Common myeloid progenitor, CD34-positive (primary cell): ENCODE data around the gene NDC1.
A peak's percentile ranks its signal among the peaks of the same experiment; 100 is the strongest.

ENCODE experiments used
- CTCF ChIA-PET: fragments of 350-600 bp; sonication (Branson Sonifier 250); formaldehyde crosslinking; loops from one replicate; lab custom pipeline; 2021; ENCODE audit warnings: antibody characterized with exemption; lab: Charles Lee
- POLR2A ChIA-PET: fragments of 350-600 bp; sonication (Branson Sonifier 250); formaldehyde crosslinking; loops from one replicate; lab custom pipeline; 2021; ENCODE audit warnings: antibody characterized with exemption; lab: Charles Lee
- DNase-seq, 3 donors: peaks; one replicate each; pipeline versions ENCODE4 v3.0.0 to v3.0.0-alpha.2; 2013
- H3K27ac ChIP-seq, 2 experiments: 1 replicate in 1 of 2; 2 replicates in 1 of 2; pipeline ENCODE4 v1.7.0; 2013; ENCODE audit warnings: inconsistent platforms in 2 of 2, low read length in 2 of 2, mild to moderate bottlenecking in 2 of 2, low read depth in 1 of 2, moderate library complexity in 1 of 2; ENCODE audit not compliant: severe bottlenecking in 2 of 2, insufficient read depth in 1 of 2, poor library complexity in 1 of 2
- H3K27me3 ChIP-seq, 5 experiments: replicated peaks in 2 of 5; 1 replicate in 3 of 5; 2 replicates in 2 of 5; pipeline versions ENCODE4 v1.6.1 to v1.7.0; 2013; ENCODE audit warnings: low read length in 4 of 5, mild to moderate bottlenecking in 2 of 5, moderate library complexity in 2 of 5, inconsistent platforms in 1 of 5; ENCODE audit not compliant: insufficient read depth in 5 of 5, control insufficient read depth in 4 of 5
- H3K36me3 ChIP-seq, 4 experiments: 1 replicate in 2 of 4; 2 replicates in 2 of 4; pipeline versions ENCODE4 v1.6.1 to v1.7.0; 2013; ENCODE audit warnings: low read length in 3 of 4, control low read depth in 1 of 4, mild to moderate bottlenecking in 1 of 4; ENCODE audit not compliant: control insufficient read depth in 4 of 4, insufficient read depth in 4 of 4
- H3K4me1 ChIP-seq, 4 experiments: 1 replicate in 3 of 4; 2 replicates in 1 of 4; pipeline versions ENCODE4 v1.6.1 to v1.7.1; 2013; ENCODE audit warnings: low read length in 3 of 4, mild to moderate bottlenecking in 3 of 4, control low read depth in 1 of 4, inconsistent platforms in 1 of 4, moderate library complexity in 1 of 4; ENCODE audit not compliant: control insufficient read depth in 4 of 4, insufficient read depth in 4 of 4; ENCODE audit errors: control extremely low read depth in 1 of 4
- H3K4me3 ChIP-seq, 7 experiments: 1 replicate in 4 of 7; 2 replicates in 3 of 7; pipeline versions ENCODE4 v1.5.1 to v1.7.0; 2013; ENCODE audit warnings: mild to moderate bottlenecking in 7 of 7, low read length in 6 of 7, moderate library complexity in 6 of 7, inconsistent platforms in 2 of 7, low read depth in 2 of 7, control low read depth in 1 of 7; ENCODE audit not compliant: insufficient read depth in 4 of 7, control insufficient read depth in 1 of 7; ENCODE audit errors: extremely low read depth in 1 of 7
- H3K9me3 ChIP-seq, 5 experiments: 1 replicate in 4 of 5; 2 replicates in 1 of 5; pipeline versions ENCODE4 v1.6.1 to v1.7.1; 2013; ENCODE audit warnings: low read length in 4 of 5, mild to moderate bottlenecking in 2 of 5, inconsistent platforms in 1 of 5, low read depth in 1 of 5, moderate library complexity in 1 of 5; ENCODE audit not compliant: control insufficient read depth in 4 of 5, insufficient read depth in 2 of 5; ENCODE audit errors: control extremely low read depth in 1 of 5
- WGBS: methylation state at CpG from one replicate; pipeline ENCODE4 v1.1.5; 2013; ENCODE audit not compliant: insufficient coverage; 5-methylcytosine and 5-hydroxymethylcytosine counted together

NDC1 gene

DNA sequence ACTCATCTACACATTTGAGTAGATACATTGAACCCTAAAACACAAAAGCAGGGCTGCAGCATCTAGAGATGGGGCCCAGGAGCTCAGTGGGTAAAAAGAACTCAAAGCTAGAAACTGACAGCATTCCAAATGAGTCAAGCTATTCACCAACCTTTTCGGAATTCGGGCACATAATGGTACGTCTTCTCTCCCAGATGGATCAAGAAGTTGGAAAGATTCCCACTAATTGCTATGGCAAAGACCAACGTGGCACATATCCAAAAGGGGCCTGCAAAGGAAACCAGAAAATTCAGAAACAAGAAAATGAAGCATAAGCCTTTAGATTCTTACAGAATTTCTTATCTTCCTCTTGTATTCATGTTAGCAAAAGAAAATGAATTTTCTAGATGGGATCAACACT, 33.1 kb upstream of the NDC1 start:
- no peak for DNase-seq
- H3K36me3 ChIP-seq = peaks cover 7 to 38% (median 24%) of the 10 kb centered on the region in 4 experiments
- no peaks in the 10 kb centered on the region for H3K27me3 ChIP-seq
- POLR2A ChIA-PET = no interaction called here
- no peak overlapping the region for H3K27ac ChIP-seq
- H3K4me1 ChIP-seq = peaks cover 0 to 6% (median 4%) of the 10 kb centered on the region in 4 experiments
- H3K4me3 ChIP-seq = no peak overlapping the region
- WGBS = 100% methylated on average over 4 of the region's 4 CpGs
- no peaks in the 10 kb centered on the region for H3K9me3 ChIP-seq
- CTCF ChIA-PET = interaction anchor here (0.6 to 8.1 kb wide), 6 partner anchors 7 to 88 kb away, joined by 3 to 84 read pairs (median 13); no protein-coding TSS in a partner anchor

- H3K4me3 ChIP-seq = no peak overlapping the region
- ChIA-PET CTCF (interaction anchor here (1.0 to 8.1 kb wide), 8 partner anchors 9 to 96 kb away, joined by 3 to 84 read pairs (median 8); no protein-coding TSS in a partner anchor), POLR2A (no interaction called here)
- H3K36me3 ChIP-seq = peaks cover 7 to 37% (median 22%) of the 10 kb centered on the region in 4 experiments
- H3K4me1 ChIP-seq = peaks cover 0 to 6% (median 4%) of the 10 kb centered on the region in 4 experiments
- no peaks in the 10 kb centered on the region for H3K9me3 ChIP-seq
- 67% methylated on average over 9 of the region's 11 CpGs for WGBS
- no peaks in the 10 kb centered on the region for H3K27me3 ChIP-seq
- H3K27ac ChIP-seq = no peak overlapping the region
- peak; percentile 48 to 86 (median 82) for DNase-seq
These were observed 31.5 kb upstream of the NDC1 start for GRCh38 chr1:53869454-53870117.

DNA sequence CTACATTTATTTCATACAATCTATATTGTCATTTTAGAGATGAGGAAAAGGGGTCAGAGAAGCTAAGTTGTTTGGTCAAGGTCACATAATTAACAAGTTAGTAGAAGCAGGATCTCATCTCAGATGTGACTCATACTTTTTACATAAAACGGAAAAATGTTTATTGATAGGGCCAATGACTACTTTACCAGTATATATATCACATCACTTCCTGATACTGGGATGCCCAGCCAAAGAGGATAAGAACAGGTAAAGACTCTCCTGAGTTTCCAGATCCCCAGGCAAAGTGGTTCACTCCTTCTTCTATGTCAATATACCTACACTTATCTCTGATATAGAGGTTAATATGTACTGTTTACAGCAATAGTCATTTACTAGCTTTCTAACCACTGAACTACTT, 30.5 kb upstream of the NDC1 start:
- ChIA-PET POLR2A (interaction anchor here (0.5 kb wide), 1 partner anchor 514 kb away, joined by 3 read pairs; no protein-coding TSS in a partner anchor), CTCF (interaction anchor here (0.6 to 8.1 kb wide), 9 partner anchors 9 to 91 kb away, joined by 3 to 84 read pairs (median 5); partner anchors contain the start of gene IFT25)
- H3K4me1 ChIP-seq = peaks cover 0 to 6% (median 4%) of the 10 kb centered on the region in 4 experiments
- peaks cover 7 to 36% (median 22%) of the 10 kb centered on the region in 4 experiments for H3K36me3 ChIP-seq
- no peak overlapping the region for H3K4me3 ChIP-seq
- no peaks in the 10 kb centered on the region for H3K27me3 ChIP-seq
- H3K9me3 ChIP-seq = no peaks in the 10 kb centered on the region
- DNase-seq = no peak
- 100% methylated on average over 1 of the region's 1 CpG for WGBS
- no peak overlapping the region for H3K27ac ChIP-seq

DNA sequence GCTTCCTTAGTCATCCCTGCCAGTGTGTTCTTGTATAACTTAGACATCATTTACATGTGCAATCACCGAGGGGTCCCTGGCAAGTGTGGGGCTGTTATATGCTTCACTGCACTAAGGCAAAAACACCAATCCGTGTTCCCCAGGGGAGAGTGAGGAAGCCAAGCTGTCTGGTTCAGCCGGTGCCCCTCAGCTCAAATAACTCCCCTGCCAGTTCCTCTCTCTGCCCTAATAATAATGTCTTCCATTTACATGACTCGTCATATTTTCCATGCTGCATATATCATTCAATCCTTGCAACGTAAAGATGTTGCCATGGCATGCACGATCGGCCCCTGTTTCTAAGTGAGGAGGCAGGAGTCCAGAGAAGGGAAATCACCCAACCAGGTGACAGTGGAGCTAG, 24.4 kb upstream of the NDC1 start:
- POLR2A ChIA-PET = no interaction called here

DNA sequence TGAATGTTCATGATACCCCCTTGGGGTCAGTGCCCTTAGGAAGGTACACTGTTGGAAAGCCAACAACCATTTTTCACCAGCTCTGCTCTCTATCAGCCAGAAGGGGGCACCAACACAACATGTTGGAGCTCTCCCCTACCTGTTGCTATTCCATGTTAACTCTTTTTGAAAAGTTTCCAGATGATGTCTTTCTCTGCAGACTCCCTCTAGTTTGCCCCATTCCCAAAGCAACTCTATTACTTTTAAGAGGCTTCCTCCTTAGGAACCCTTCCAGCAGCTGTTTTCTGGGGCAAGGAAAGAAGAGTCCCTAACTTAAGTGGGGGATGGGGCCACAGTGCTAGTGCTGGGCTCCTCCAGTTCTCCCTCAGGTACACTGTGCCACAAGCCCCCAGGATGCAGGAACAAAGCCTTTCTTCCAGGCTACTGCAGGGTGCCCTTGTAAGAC, 22.9 kb upstream of the NDC1 start:
- Histone ChIP-seq H3K4me1 (peaks cover 0 to 7% (median 3%) of the 10 kb centered on the region in 4 experiments), H3K9me3 (no peaks in the 10 kb centered on the region), H3K4me3 (no peak overlapping the region), H3K27ac (no peak overlapping the region), H3K27me3 (no peaks in the 10 kb centered on the region), H3K36me3 (peaks cover 10 to 40% (median 23%) of the 10 kb centered on the region in 4 experiments)
- ChIA-PET CTCF (interaction anchor here (0.8 to 9.1 kb wide), 19 partner anchors 11 to 951 kb away, joined by 3 to 147 read pairs (median 5); partner anchors contain the start of genes IFT25, LRRC42 and TTC22), POLR2A (no interaction called here)
- peak; percentile 63 to 78 (median 72) for DNase-seq

More for the DNA sequence above, 24.4 kb upstream of the NDC1 start:
- Histone ChIP-seq H3K36me3 (peaks cover 2 to 35% (median 17%) of the 10 kb centered on the region in 4 experiments), H3K4me3 (no peak overlapping the region), H3K9me3 (no peaks in the 10 kb centered on the region), H3K27me3 (no peaks in the 10 kb centered on the region), H3K4me1 (peaks cover 0 to 7% (median 3%) of the 10 kb centered on the region in 4 experiments), H3K27ac (no peak overlapping the region)
- CTCF ChIA-PET = interaction anchor here (1.5 to 9.1 kb wide), 8 partner anchors 9 to 98 kb away, joined by 3 to 147 read pairs (median 26); no protein-coding TSS in a partner anchor
- 34% methylated on average over 4 of the region's 7 CpGs for WGBS
- peak in 2 of 3 donors; percentile 20 to 25 for DNase-seq

GRCh38 chr1:53851571-53852285, 13.6 kb upstream of the NDC1 start:
- CTCF ChIA-PET = interaction anchor here (0.7 to 1.7 kb wide), 5 partner anchors 13 to 105 kb away, joined by 3 to 5 read pairs (median 3); partner anchors contain the start of gene NDC1
- Histone ChIP-seq H3K27me3 (no peaks in the 10 kb centered on the region), H3K4me1 (no peaks in the 10 kb centered on the region), H3K9me3 (peaks cover 0 to 3% (median 0%) of the 10 kb centered on the region in 5 experiments), H3K4me3 (no peak overlapping the region), H3K36me3 (peaks cover 16 to 51% (median 36%) of the 10 kb centered on the region in 4 experiments), H3K27ac (no peak overlapping the region)
- POLR2A ChIA-PET = no interaction called here
- WGBS = 94% methylated on average over 8 of the region's 9 CpGs
- no peak for DNase-seq
